Activated CD4-positive, alpha-beta T cell treated with anti-CD3 and anti-CD28 coated beads for 36 hours (primary cell): ENCODE measurements around the gene LTB4R2. TPM values are rescaled to one million over a fixed set of nuclear protein-coding genes. Genes with fewer than 3 reads are reported as not detected.

Experiments
- ATAC-seq: fragments of 200-7000 bp; cut with Tn5 transposase; one replicate; pipeline ENCODE4 v1.10.0; 2021; ENCODE audit warnings: mild to moderate bottlenecking, moderate library complexity
- CTCF ChIA-PET: fragments of 350-600 bp; sonication (Branson Sonifier 250); formaldehyde crosslinking; loops from one replicate; lab custom pipeline; 2021; ENCODE audit warnings: antibody characterized with exemption; lab: Charles Lee
- POLR2A ChIA-PET: fragments of 350-600 bp; sonication (Branson Sonifier 250); formaldehyde crosslinking; loops from one replicate; lab custom pipeline; 2021; ENCODE audit warnings: antibody characterized with exemption, inconsistent platforms; lab: Charles Lee
- DNase-seq: peaks from one replicate; pipeline ENCODE4 v3.0.0-alpha.2; 2020
- H3K27ac Mint-ChIP-seq: one replicate; pipeline ENCODE4 v1.8.0; 2021; ENCODE audit warnings: mixed read lengths
- H3K27me3 Mint-ChIP-seq: one replicate; pipeline ENCODE4 v1.8.0; 2021; ENCODE audit warnings: mixed read lengths
- H3K36me3 Mint-ChIP-seq: one replicate; pipeline ENCODE4 v1.8.0; 2021; ENCODE audit warnings: low read depth, mixed read lengths
- H3K4me1 Mint-ChIP-seq: one replicate; pipeline ENCODE4 v1.8.0; 2021; ENCODE audit warnings: mixed read lengths
- H3K4me3 Mint-ChIP-seq: one replicate; pipeline ENCODE4 v1.8.0; 2021; ENCODE audit warnings: mild to moderate bottlenecking, moderate library complexity, mixed read lengths
- H3K9me3 Mint-ChIP-seq: one replicate; pipeline ENCODE4 v1.8.0; 2021; ENCODE audit warnings: low read depth, mixed read lengths
- intact Hi-C, 2 experiments: fragments of 100-400 bp; cut with DNase I in 1 of 2; cut with micrococcal nuclease in 1 of 2; formaldehyde crosslinking; loops; one replicate each; pipeline versions ENCODE4 v1.14.2 to v1.15.1; 2022 to 2024; cut with DNase I, micrococcal nuclease
- total RNA-seq, 2 experiments: library from RNA; stranded (reverse); gene quantifications; one replicate each; pipeline ENCODE4 v1.2.3, GENCODE V29; 2021

The LTB4R2 gene
- total RNA-seq, 2 experiments from 2014 or later: 7.5 to 9.5 TPM

DNA sequence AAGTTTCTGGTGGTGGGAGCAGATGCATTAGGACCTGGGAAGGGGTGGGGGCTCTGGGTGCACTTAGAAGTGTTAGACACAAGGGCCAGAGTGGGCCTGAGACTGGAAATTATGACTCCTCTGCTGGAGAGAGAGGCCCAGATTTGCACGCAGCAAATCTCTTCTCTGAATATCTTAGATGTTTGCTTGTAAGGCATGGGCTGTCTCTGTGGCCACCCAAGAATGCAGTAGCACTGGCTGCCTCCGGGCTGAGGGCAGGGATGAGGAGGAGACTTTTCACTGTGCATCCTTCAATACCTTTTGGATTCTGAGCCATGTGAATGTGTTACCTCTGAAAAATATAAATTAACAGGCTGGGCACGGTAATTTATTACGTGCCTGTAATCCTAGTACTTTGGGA lies 24.6 kb upstream of the LTB4R2 start:
- ATAC-seq: no peak
- intact Hi-C loops: no loop called here
- Mint-ChIP-seq H3K27ac (no peak overlapping the region), H3K27me3 (no peaks in the 10 kb centered on the region), H3K9me3 (no peaks in the 10 kb centered on the region), H3K36me3 (peaks cover 4% of the 10 kb centered on the region), H3K4me3 (no peak overlapping the region), H3K4me1 (peaks cover 25% of the 10 kb centered on the region)
- no peak for DNase-seq
- ChIA-PET CTCF (interaction anchor here (1.0 kb wide), 1 partner anchor 23 kb away, joined by 4 read pairs; no protein-coding TSS in a partner anchor), POLR2A (interaction anchor here (0.6 to 0.8 kb wide), 2 partner anchors 65 to 1274 kb away, joined by 5 to 6 read pairs; no protein-coding TSS in a partner anchor)

DNA sequence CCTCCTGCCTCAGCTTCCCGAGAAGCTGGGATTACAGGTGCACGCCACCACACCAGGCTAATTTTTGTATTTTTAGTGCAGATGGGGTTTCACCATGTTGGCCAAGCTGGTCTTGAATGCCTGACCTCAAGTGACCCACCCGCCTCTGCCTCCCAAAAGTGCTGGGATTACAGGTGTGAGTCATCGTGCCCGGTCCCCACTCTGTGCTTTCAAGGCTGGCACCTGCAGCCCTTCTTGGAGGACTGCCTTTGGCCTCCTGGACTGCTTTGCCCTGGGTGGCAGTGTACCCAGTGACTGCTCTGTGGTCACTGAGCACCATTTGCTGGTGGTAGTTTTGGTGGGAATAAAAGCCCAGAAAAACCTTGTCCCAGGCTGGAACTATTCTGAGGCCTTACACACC lies 22.9 kb upstream of the LTB4R2 start:
- Mint-ChIP-seq H3K27me3 (no peaks in the 10 kb centered on the region), H3K4me1 (peaks cover 28% of the 10 kb centered on the region), H3K36me3 (peaks cover 19% of the 10 kb centered on the region), H3K4me3 (no peak overlapping the region), H3K9me3 (no peaks in the 10 kb centered on the region), H3K27ac (no peak overlapping the region)
- no peak for ATAC-seq
- POLR2A ChIA-PET: no interaction called here
- DNase-seq: no peak
- intact Hi-C loops: no loop called here
- CTCF ChIA-PET: interaction anchor here (0.9 kb wide), 1 partner anchor 10 kb away, joined by 3 read pairs; no protein-coding TSS in a partner anchor

DNA sequence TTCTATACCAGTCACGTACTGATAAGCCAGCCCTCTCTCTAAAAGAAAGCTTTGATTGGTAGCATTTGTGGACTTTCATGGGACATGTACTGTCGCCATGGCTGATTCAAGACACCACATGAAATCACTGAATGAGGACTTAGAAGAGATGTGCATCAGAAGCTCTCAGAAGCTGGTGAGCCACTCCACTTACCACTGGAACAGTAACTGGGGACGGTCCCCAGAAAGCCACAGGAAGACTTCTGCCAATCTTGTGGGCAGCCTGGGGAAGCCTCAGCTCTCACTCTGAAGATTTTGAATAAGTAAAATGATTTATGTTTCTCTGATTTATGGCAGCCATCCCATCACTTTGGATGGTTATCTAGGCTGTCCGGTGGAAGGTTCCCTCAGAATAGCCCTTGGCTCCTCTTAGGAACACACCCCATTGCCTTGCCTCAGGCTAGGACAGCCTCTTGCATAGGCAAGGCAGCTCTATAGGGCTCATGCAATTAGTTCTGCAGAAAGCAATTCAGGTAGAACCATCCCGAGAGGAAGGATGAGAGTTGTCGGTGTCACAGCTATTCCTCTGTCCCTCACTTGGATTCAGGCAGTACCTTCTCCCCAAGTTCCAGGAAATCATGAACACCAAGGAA lies 20.2 kb upstream of the LTB4R2 start:
- peaks cover 28% of the 10 kb centered on the region for H3K4me1 Mint-ChIP-seq
- ChIA-PET POLR2A (interaction anchor here (0.9 to 1.5 kb wide), 6 partner anchors 11 to 142 kb away, joined by 3 to 10 read pairs (median 5); partner anchors contain the start of genes LTB4R2, RABGGTA and TINF2), CTCF (interaction anchor here (0.9 to 4.2 kb wide), 13 partner anchors 10 to 182 kb away, joined by 3 to 36 read pairs (median 5); partner anchors contain the start of genes CIDEB, DHRS1, IPO4 and MDP1)
- H3K27ac Mint-ChIP-seq: peak overlapping the region; percentile 25
- intact Hi-C loops: loop anchor here (1.0 kb wide), 3 partner anchors 8 to 15 kb away; no protein-coding TSS in a partner anchor
- peaks cover 31% of the 10 kb centered on the region for H3K36me3 Mint-ChIP-seq
- H3K27me3 Mint-ChIP-seq: no peaks in the 10 kb centered on the region
- DNase-seq (peak; percentile 88), ATAC-seq (peak; percentile 99)
- no peaks in the 10 kb centered on the region for H3K9me3 Mint-ChIP-seq
- H3K4me3 Mint-ChIP-seq: peak overlapping the region; percentile 21

DNA sequence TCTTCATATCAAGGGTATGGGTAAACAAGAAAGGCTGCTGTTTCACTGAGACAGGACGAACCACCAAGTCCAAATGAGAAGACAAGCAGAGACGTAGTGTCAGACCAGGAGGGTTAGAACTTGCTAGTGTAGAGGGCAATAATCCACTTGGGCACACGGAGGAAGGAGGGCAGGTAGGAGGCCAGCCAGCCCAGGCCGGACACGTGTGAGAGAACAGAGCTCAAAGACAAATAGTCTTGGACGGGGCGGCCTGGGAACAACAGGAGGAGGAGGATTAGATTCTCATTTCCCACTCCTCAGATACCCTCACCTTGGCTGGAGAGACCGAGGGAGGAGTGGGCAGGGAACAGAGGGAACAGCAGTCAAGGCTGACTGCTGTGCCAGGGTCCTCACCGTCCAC lies 19.2 kb upstream of the LTB4R2 start:
- Mint-ChIP-seq H3K4me1 (peaks cover 29% of the 10 kb centered on the region), H3K27me3 (no peaks in the 10 kb centered on the region), H3K27ac (no peak overlapping the region), H3K9me3 (no peaks in the 10 kb centered on the region), H3K36me3 (peaks cover 31% of the 10 kb centered on the region), H3K4me3 (no peak overlapping the region)
- CTCF ChIA-PET: interaction anchor here (0.9 to 4.2 kb wide), 12 partner anchors 9 to 183 kb away, joined by 3 to 36 read pairs (median 6); partner anchors contain the start of genes CIDEB, DHRS1, LTB4R2 and MDP1
- intact Hi-C loops: no loop called here
- POLR2A ChIA-PET: interaction anchor here (1.0 to 1.5 kb wide), 2 partner anchors 13 to 48 kb away, joined by 3 to 10 read pairs; partner anchors contain the start of gene TINF2
- no peak for DNase-seq
- ATAC-seq: no peak

DNA sequence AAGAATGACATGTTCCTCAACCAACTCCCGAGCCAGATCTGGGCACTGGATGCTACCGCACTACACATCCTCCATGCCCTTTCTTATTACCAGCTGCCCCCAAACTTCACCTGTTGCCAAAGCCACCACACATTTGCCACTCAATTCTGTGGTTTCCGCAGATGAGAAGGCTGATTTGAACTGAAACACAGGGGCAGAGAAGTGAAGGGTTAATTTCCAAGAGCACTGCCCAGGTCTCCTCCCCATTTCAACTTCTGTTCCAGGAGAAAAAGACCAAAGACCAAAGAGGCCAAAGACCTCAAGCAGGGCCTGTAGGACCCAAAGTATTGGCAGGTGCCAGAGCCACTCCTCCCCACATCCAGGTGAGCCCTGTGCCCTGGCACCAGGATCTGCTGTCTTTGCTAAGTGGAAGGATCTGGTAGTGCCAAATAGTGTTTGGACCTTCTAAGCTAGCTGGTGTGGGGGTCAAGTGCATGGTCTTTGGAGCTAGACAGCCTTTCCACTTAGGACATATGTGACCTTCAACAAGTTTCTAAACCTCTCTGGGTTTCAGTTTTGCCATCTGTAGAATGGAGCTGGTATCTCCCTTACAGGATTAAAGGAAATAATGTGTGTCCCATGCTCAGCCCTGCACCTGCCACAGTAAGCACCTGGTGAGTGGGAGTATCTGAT lies 18.4 kb upstream of the LTB4R2 start:
- intact Hi-C loops: no loop called here
- H3K4me3 Mint-ChIP-seq: no peak overlapping the region
- ChIA-PET POLR2A (interaction anchor here (1.0 to 1.1 kb wide), 2 partner anchors 14 to 49 kb away, joined by 3 to 4 read pairs; partner anchors contain the start of gene TINF2), CTCF (interaction anchor here (1.0 to 4.2 kb wide), 8 partner anchors 11 to 145 kb away, joined by 3 to 36 read pairs (median 6); partner anchors contain the start of genes LTB4R2, RABGGTA and TINF2)
- no peaks in the 10 kb centered on the region for H3K27me3 Mint-ChIP-seq
- peaks cover 39% of the 10 kb centered on the region for H3K36me3 Mint-ChIP-seq
- H3K9me3 Mint-ChIP-seq: no peaks in the 10 kb centered on the region
- ATAC-seq (no peak), DNase-seq (no peak)
- H3K27ac Mint-ChIP-seq: no peak overlapping the region
- H3K4me1 Mint-ChIP-seq: peaks cover 38% of the 10 kb centered on the region

DNA sequence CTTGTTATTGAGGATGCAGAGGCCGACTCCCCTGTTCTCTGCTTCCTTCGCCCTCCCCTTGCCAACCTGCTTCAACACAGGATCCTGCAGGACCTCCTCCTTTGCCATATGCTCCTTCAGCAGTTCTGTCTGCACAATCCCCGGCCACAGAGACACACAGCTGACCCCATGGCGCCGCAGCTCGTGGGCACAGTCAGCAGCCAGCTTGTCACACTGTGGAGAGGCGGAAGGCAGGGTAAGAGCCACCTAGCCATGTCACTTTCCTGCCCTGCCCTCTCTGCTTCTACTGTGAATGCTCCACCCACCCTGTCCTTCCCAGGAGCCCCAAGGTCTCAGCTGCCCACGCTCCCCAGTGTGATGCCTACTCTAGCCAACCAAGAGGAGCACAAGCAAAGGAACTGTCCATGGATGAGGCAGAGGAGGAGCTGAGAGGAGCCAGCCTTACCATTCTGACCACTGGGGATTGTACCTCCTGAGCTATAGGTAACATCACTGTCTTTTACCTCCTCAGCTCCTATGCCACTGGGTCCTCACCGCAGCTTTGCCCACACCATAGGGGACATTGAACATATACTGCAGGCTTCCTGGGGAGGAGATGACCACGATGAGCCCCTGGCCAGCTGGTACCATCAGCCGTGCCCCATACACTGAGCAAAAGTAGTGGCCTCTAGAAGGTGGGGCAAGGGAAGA lies 17.7 kb upstream of the LTB4R2 start:
- peaks cover 45% of the 10 kb centered on the region for H3K4me1 Mint-ChIP-seq
- H3K4me3 Mint-ChIP-seq: no peak overlapping the region
- DNase-seq: no peak
- H3K36me3 Mint-ChIP-seq: peaks cover 41% of the 10 kb centered on the region
- intact Hi-C loops: no loop called here
- no peak for ATAC-seq
- H3K27me3 Mint-ChIP-seq: no peaks in the 10 kb centered on the region
- H3K9me3 Mint-ChIP-seq: no peaks in the 10 kb centered on the region
- ChIA-PET CTCF (interaction anchor here (0.8 to 4.2 kb wide), 11 partner anchors 11 to 145 kb away, joined by 3 to 36 read pairs (median 6); partner anchors contain the start of genes CIDEB, MDP1, RABGGTA and TINF2), POLR2A (interaction anchor here (1.1 kb wide), 1 partner anchor 50 kb away, joined by 4 read pairs; the partner anchor contains the start of gene TINF2)
- no peak overlapping the region for H3K27ac Mint-ChIP-seq

DNA sequence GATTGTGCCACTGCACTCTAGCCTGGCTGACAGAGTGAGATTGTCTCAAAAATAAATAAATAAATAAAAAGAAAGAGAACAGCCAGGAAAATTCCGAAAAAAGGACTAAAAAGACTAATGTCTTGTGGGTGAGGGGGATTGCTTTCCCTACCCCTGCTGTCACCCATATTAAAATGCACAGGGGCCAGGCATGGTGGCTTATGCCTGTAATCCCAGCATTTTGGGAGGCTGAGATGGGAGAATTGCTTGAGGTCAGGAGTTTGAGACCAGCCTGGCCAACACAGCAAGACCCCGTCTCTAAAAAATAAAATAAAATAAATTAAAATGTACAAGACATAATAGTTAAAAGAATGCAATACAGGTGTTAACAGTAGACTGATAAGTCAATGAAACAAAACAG lies 16.4 kb upstream of the LTB4R2 start:
- H3K36me3 Mint-ChIP-seq: peaks cover 40% of the 10 kb centered on the region
- POLR2A ChIA-PET: no interaction called here
- no peak overlapping the region for H3K27ac Mint-ChIP-seq
- no peak for DNase-seq
- H3K27me3 Mint-ChIP-seq: no peaks in the 10 kb centered on the region
- H3K9me3 Mint-ChIP-seq: no peaks in the 10 kb centered on the region
- CTCF ChIA-PET: interaction anchor here (0.7 to 4.2 kb wide), 11 partner anchors 9 to 143 kb away, joined by 3 to 36 read pairs (median 6); partner anchors contain the start of genes CIDEB, MDP1 and RABGGTA
- intact Hi-C loops: no loop called here
- no peak for ATAC-seq
- peaks cover 46% of the 10 kb centered on the region for H3K4me1 Mint-ChIP-seq
- no peak overlapping the region for H3K4me3 Mint-ChIP-seq

DNA sequence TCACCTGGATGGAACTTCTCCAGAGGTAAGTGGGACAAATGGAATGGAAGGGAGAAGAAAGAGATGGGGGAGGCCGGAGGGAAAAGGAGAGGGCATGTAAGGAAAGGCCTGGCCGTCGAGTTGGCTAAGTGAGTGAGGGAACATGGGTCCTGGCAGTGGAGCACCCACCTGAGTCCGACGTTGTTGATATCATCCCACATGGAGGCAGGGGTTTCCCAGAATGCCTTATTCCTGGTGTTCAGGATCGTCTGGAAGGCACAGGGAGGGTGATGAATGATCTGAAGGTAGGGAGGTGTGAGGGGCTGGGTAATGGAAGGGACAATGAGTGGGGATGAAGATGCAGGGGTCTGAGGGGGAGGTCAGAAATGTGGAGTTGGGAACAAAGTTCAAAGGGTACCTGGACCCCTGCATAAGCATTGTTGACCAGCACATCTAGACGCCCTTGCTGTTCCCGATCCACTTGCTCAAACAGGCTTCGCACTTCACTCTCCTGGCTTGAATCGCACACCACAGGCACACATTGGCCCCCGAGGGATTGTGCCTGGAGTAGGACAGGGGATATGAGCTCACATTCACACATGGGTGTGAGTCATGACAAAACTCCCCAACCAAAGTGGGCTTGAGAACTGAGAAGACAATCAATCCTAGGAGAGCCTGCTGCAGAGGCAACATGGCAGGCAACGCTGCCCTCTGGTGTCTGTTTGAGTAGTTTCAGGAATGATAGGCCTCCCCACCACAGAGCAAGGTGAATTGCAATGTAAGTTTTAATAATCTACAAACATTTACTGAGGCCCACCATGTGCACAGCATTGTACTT lies 13.4 kb upstream of the LTB4R2 start:
- Mint-ChIP-seq H3K36me3 (peaks cover 30% of the 10 kb centered on the region), H3K4me1 (peaks cover 45% of the 10 kb centered on the region), H3K9me3 (no peaks in the 10 kb centered on the region), H3K27me3 (no peaks in the 10 kb centered on the region), H3K4me3 (peak overlapping the region; percentile 16), H3K27ac (peak overlapping the region; percentile 79)
- ATAC-seq (peak; percentile 76), DNase-seq (peak; percentile 88)
- intact Hi-C loops: loop anchor here (1.0 to 5.0 kb wide), 11 partner anchors 7 to 284 kb away; partner anchors contain the start of genes MDP1 (in 2 of the 2), RNF31 (in 2 of the 2), CARMIL3 (in 1 of the 2) and LTB4R (in 1 of the 2)
- ChIA-PET CTCF (interaction anchor here (0.6 to 16.5 kb wide), 31 partner anchors 9 to 253 kb away, joined by 3 to 430 read pairs (median 4); partner anchors contain the start of genes CHMP4A, CIDEB, EMC9 and GMPR2), POLR2A (interaction anchor here (0.6 to 1.5 kb wide), 6 partner anchors 25 to 150 kb away, joined by 3 to 7 read pairs (median 4); partner anchors contain the start of genes CHMP4A, PSME2 and RABGGTA)

DNA sequence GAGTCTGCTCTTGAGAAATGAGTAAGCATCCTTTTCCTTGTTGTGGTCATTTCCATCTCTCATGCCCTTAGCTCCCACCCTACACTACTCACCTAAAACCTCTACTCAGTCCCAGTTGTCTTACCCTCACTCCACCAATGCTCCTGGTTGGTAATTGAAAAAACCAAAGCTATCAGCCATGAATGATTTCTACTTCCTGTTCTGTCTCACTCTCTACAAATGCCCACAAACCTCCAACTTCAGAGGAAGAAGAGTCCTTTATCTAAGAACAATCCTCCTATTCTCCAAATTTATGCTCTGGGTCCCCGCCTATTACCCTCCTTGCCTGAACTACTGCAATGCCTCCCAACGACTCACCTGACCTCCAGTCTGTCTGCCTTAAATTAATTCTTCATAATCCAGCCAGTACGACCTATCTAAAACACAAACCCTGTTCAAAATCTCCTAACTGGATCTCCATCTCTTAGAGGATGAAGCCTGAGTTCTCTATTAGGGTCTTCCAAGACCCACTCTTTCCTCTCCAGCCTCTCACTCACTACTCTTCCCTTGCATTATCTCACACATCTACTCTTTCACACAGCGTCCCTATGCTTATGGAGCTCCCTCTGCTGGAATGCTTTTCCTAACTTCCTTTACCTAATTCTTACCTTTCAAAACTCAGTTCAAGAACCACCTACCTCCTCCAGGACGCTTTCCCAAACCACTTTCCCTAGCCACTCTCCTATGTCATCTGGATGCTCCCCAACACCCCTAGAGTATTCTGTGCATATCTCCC lies 12.6 kb upstream of the LTB4R2 start:
- H3K36me3 Mint-ChIP-seq: peaks cover 28% of the 10 kb centered on the region
- peak; percentile 25 for ATAC-seq
- no peak overlapping the region for H3K4me3 Mint-ChIP-seq
- H3K27ac Mint-ChIP-seq: peak overlapping the region; percentile 79
- peaks cover 51% of the 10 kb centered on the region for H3K4me1 Mint-ChIP-seq
- CTCF ChIA-PET: interaction anchor here (0.6 to 16.5 kb wide), 30 partner anchors 13 to 359 kb away, joined by 3 to 430 read pairs (median 4); partner anchors contain the start of genes CHMP4A, CIDEB, GMPR2 and IRF9
- intact Hi-C loops: loop anchor here (1.0 to 5.0 kb wide), 9 partner anchors 8 to 285 kb away; partner anchors contain the start of genes MDP1 (in 2 of the 2), RNF31 (in 2 of the 2), CARMIL3 (in 1 of the 2) and LTB4R (in 1 of the 2)
- H3K9me3 Mint-ChIP-seq: no peaks in the 10 kb centered on the region
- POLR2A ChIA-PET: interaction anchor here (0.6 to 1.5 kb wide), 7 partner anchors 26 to 151 kb away, joined by 3 to 7 read pairs (median 3); partner anchors contain the start of genes PSME2, RABGGTA and TINF2
- H3K27me3 Mint-ChIP-seq: no peaks in the 10 kb centered on the region
- DNase-seq: no peak
